Measurements from ENCODE around the gene KRT1. TPM values are rescaled to one million over a fixed set of nuclear protein-coding genes. Genes with fewer than 3 reads are reported as not detected.

KRT1 gene
- total RNA-seq, 1 donor from 2014 or later = not detected

DNA sequence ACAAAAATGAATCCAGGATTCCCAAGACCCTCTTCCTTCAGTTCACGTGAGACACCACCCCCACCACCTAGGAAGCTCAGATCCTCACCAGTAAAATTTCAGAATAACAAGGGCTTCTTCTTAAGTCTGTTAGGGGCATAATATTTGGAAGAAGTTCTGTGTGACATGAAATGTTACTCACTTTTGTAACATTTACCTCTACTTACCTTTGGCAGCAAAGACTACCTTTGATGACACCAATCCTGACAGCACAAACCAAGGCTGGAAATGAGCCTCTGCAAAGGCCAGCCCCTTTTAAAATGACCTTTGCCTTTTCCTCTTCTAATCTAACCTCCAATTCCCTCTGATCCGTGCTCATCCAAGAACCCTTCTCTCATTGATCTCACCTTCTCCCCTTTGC lies 42.5 kb upstream of the KRT1 start:
- Histone ChIP-seq H3K36me3 (no peaks in the 10 kb centered on the region), H3K4me1 (no peaks in the 10 kb centered on the region), H3K4me3 (no peak overlapping the region), H3K9me3 (replicated peaks) (no peaks in the 10 kb centered on the region), H3K27me3 (ENCODE audit: low read depth) (peaks cover 47% of the 10 kb centered on the region), H3K27ac (replicated peaks) (no peak overlapping the region)
- TF ChIP-seq, protein P1, sequence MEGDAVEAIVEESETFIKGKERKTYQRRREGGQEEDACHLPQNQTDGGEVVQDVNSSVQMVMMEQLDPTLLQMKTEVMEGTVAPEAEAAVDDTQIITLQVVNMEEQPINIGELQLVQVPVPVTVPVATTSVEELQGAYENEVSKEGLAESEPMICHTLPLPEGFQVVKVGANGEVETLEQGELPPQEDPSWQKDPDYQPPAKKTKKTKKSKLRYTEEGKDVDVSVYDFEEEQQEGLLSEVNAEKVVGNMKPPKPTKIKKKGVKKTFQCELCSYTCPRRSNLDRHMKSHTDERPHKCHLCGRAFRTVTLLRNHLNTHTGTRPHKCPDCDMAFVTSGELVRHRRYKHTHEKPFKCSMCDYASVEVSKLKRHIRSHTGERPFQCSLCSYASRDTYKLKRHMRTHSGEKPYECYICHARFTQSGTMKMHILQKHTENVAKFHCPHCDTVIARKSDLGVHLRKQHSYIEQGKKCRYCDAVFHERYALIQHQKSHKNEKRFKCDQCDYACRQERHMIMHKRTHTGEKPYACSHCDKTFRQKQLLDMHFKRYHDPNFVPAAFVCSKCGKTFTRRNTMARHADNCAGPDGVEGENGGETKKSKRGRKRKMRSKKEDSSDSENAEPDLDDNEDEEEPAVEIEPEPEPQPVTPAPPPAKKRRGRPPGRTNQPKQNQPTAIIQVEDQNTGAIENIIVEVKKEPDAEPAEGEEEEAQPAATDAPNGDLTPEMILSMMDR (IDR thresholded peaks at IDR 0.05; ENCODE audit: borderline replicate concordance) = no peak
- DNase-seq = no peak
- intact Hi-C loops (cut with micrococcal nuclease) = no loop called here

DNA sequence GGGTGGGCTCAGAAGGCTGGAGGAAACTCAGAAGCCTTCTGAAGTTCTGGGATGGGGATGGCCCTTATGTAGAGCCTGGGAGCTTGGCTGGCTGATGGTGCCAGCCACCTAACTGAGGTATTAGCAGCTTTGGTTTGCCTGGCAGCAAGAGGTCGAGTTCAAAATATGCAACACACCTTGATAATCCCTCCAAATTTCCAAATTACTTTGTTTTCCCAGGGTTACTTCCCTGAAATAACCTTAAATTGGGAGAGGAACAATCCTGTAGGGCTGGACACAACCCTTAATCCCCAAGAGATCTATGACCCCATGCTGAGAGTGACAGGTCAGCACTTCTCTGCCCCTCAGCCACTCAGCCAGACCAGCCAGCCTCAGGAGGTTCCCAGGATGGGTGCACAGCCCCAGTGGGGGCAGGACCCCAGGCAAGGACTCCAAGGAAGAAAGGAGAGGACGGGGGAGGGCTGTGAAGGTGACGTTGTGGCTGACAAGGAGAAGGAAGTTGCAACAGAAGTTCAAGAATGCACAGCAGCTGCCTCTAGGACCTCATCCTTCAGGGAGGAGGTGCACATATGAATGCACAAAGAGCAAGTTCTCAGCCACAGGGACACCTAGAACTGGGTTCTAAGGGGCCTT lies 41.7 kb upstream of the KRT1 start:
- Histone ChIP-seq H3K4me1 (no peaks in the 10 kb centered on the region), H3K36me3 (no peaks in the 10 kb centered on the region), H3K9me3 (replicated peaks) (no peaks in the 10 kb centered on the region), H3K27ac (replicated peaks) (no peak overlapping the region), H3K4me3 (no peak overlapping the region), H3K27me3 (ENCODE audit: low read depth) (peaks cover 48% of the 10 kb centered on the region)
- intact Hi-C loops (cut with micrococcal nuclease) = no loop called here
- no peak for DNase-seq
- TF ChIP-seq, protein P1 (IDR thresholded peaks at IDR 0.05; ENCODE audit: borderline replicate concordance) = no peak

DNA sequence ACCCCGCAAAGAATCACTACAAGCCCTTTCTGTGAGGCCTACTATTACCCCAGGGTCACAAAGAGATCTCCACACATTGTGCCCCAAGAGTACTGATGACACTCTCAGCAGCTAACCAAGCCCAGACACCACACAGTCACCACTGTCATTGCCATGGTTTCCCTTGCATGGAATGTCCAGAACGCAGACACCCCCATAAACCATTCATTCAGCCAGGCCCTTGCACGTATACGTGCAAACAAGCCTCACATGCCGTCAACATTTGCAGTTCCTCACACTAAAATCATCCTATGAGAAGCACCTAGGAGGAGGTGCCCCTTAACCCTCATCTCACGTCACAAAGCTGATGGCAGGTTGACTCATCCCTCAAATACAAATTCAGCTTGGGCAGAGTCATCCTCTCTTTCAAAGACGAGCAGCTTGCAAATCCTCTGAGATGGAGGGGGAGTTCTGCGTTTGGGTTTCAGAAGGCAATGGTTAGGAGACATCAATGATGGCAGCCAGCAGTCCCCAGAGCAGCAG lies 40.2 kb upstream of the KRT1 start:
- intact Hi-C loops (cut with micrococcal nuclease) = no loop called here
- TF ChIP-seq, protein P1 (IDR thresholded peaks at IDR 0.05; ENCODE audit: borderline replicate concordance) = no peak
- H3K4me3 ChIP-seq = no peak overlapping the region
- peaks cover 48% of the 10 kb centered on the region for H3K27me3 ChIP-seq (ENCODE audit: low read depth)
- no peak overlapping the region for H3K27ac ChIP-seq (replicated peaks)
- no peaks in the 10 kb centered on the region for H3K36me3 ChIP-seq
- no peaks in the 10 kb centered on the region for H3K9me3 ChIP-seq (replicated peaks)
- no peak for DNase-seq
- H3K4me1 ChIP-seq = no peaks in the 10 kb centered on the region

DNA sequence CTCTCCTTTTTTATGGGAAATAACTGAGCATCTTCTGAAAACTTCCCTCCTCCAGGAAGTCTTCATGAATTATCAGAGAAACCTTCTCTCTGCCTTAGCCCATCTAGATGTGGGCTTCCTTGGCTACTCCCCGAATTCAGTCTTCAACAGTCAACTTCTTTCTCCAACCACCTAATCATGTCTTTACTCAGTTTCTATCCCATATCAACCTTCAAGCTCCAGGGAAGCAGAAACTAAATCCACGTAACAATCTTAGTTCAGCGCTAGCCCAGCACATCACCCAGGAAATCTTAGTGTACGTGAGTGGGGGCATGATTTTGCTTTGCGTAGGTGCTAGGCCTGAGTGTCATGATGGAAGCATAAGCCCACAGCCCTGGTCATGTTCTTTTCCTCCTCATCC lies 35.9 kb upstream of the KRT1 start:
- no peak for DNase-seq
- intact Hi-C loops (cut with micrococcal nuclease) = no loop called here
- Histone ChIP-seq H3K27me3 (ENCODE audit: low read depth) (peaks cover 69% of the 10 kb centered on the region), H3K4me1 (peaks cover 7% of the 10 kb centered on the region), H3K4me3 (no peak overlapping the region), H3K36me3 (no peaks in the 10 kb centered on the region), H3K27ac (replicated peaks) (no peak overlapping the region), H3K9me3 (replicated peaks) (no peaks in the 10 kb centered on the region)
- TF ChIP-seq, protein P1 (IDR thresholded peaks at IDR 0.05; ENCODE audit: borderline replicate concordance) = no peak

DNA sequence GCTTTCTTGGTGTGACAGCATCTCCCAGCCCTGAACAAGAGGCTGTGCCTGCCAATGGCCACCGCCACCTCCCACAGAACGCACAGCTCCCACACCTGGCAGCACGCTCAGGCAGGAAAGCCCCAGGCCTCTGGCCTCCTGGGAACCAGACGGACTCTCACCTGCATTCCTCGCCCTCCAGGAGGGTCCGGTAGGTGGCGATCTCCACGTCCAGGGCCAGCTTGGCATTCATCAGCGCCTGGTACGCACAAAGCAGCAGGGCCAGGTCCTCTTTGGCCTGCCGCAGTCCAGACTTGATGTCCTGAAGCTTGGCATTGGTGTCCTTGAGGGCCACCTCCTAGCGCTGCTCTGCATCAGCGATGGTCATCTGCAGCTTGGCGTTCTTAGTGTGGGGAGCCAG lies 35.2 kb upstream of the KRT1 start:
- H3K4me1 ChIP-seq = peaks cover 7% of the 10 kb centered on the region
- no peak overlapping the region for H3K27ac ChIP-seq (replicated peaks)
- H3K4me3 ChIP-seq = no peak overlapping the region
- TF ChIP-seq, protein P1 (IDR thresholded peaks at IDR 0.05; ENCODE audit: borderline replicate concordance) = no peak
- intact Hi-C loops (cut with micrococcal nuclease) = no loop called here
- peaks cover 69% of the 10 kb centered on the region for H3K27me3 ChIP-seq (ENCODE audit: low read depth)
- no peaks in the 10 kb centered on the region for H3K9me3 ChIP-seq (replicated peaks)
- no peak for DNase-seq
- H3K36me3 ChIP-seq = no peaks in the 10 kb centered on the region

Measured in left ventricle myocardium inferior (tissue), 1 donor.